Left renal pelvis (tissue), 4 donors: ENCODE measurements around the gene TMEM271. TPM values are rescaled to one million over a fixed set of nuclear protein-coding genes. Genes with fewer than 3 reads are reported as not detected.
A peak's percentile ranks its signal among the peaks of the same experiment; 100 is the strongest.

Source experiments
- DNase-seq, 4 donors: peaks; one replicate each; pipeline ENCODE4 v3.0.0-alpha.2; 2013; ENCODE audit warnings: low read depth in 4 of 4, low spot score in 3 of 4
- polyA plus RNA-seq, 4 donors: library from polyadenylated mRNA; unstranded; fragments of 120-200 nt; gene quantifications; one replicate each; pipeline ENCODE4 v1.2.1, GENCODE V29; 2013; ENCODE audit not compliant: insufficient read length in 4 of 4

TMEM271 gene
- polyA plus RNA-seq, 4 donors = 0.06 to 0.09 TPM; not detected in 2

DNA sequence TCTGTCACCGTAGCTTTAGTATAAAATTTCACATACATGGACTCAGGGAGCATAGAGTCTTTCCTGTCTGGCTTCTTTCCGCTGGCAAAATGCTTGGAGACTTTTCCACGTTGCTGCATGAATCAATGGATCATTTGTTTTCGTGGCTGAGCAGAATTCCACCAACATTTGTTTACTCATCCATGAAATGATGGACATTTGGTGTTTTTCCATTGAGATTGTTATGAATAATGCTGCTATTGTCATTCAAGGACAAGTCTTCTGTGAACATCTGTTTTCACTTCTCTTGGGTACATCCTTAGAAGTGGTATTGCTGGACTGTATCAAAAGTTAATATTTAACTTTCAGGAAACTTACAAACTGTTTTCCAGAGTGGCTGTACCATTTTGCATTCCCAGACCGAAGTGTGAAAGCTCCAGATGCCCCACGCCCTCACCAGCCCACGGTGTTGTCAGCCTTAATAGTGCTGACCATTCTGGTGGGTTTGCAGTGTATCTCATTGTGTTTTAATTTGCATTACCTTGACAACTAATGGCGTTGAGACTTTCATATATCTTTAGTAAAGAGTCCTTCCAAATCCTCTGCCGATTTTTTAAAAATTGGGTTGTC lies 5.8 kb upstream of the TMEM271 start:
- no peak for DNase-seq

DNA sequence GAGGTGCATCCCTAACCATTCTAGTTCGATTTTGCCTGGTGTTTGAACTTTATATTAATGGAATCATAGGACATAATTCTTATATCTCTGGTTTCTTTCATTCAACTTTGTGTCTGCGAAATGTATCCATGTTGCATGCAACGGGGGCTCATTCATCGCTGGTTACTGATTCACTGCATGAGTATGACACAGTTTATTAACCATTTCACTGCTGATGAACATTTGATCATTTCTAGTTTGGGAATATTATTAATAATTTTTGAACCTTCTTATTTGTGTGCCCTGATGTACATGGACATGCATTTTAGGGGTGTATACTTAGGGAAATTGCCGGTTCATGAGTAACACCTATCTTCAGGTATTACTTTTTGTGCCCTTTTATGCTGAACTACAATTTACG lies 5.1 kb upstream of the TMEM271 start:
- DNase-seq = no peak

DNA sequence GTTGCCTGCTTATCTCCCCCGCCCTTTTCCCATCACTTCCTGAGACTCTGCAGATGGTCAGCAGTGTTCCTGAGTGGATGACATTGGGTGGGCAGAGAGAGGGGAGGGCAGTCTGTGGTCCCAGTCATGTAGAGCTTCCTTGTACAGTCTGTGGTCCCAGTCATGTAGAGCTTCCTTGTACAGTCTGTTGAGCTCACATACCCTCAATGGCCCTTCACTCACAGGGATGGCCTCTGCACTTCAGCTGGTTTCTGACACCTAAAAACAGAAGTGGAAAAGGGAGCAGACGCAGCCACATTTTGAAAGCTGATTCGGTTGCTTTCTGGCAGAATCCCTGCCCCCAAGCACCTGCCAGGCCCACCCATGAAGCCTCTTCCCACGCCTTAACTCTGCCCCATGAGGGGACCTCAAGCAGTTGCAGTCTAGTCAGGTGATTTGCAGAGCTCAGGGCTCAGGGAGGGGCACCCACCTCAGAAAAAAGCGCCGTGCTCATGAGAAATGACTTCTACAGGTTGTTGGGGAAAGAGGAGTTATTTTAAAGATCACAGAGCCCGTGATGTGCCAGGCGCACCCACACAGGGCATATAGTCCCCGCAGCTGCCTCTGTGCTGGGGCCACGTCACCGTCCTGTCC lies 3.6 kb upstream of the TMEM271 start:
- no peak for DNase-seq

DNA sequence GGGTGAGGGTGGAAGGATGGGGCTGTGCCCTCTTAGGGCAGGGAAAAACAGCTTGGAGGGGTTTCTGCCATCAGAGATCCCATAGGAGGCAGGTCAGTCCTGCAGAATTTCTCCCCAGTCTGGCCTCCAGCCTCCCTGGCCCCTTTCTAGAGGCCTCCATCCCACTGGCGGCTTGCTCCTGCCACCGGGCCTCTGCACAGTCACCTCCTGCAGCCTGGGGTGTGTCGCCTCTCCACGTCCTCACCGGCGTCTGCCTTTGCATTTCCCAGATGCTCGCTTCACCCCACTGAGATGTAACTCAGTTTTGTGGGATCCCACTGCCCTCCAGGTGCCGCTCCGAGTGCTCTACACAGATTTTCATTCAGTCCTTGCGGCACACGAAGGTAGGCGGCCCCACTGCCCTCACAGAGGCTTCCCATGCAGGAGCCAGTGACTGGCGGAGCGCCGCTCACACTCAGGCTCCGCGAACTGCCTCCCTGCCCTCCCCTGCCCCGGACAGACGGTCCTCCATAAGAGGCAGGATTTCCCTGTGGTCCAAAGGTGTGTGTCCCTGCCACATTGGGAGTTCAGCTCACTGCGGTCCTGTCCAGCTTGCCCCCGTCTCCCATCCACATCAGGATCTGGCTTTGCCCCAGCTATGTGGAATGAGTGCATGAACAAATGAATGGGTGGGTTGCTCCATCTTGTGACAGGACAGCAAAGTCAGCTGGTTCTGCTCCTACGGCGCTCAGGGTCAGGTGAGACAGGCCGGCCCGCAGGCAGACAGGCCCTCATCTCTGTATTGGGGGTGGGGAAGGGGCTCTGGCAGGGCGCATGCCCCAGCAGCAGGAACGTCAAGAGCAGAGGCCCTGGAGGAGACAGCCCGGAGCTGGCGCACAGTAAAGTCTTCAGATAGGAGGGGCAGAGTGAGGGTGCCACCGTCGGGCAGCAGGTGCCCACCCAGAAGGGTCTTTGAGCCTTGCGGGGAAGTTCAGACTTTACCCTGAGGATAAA lies 2.7 kb upstream of the TMEM271 start:
- DNase-seq = no peak

DNA sequence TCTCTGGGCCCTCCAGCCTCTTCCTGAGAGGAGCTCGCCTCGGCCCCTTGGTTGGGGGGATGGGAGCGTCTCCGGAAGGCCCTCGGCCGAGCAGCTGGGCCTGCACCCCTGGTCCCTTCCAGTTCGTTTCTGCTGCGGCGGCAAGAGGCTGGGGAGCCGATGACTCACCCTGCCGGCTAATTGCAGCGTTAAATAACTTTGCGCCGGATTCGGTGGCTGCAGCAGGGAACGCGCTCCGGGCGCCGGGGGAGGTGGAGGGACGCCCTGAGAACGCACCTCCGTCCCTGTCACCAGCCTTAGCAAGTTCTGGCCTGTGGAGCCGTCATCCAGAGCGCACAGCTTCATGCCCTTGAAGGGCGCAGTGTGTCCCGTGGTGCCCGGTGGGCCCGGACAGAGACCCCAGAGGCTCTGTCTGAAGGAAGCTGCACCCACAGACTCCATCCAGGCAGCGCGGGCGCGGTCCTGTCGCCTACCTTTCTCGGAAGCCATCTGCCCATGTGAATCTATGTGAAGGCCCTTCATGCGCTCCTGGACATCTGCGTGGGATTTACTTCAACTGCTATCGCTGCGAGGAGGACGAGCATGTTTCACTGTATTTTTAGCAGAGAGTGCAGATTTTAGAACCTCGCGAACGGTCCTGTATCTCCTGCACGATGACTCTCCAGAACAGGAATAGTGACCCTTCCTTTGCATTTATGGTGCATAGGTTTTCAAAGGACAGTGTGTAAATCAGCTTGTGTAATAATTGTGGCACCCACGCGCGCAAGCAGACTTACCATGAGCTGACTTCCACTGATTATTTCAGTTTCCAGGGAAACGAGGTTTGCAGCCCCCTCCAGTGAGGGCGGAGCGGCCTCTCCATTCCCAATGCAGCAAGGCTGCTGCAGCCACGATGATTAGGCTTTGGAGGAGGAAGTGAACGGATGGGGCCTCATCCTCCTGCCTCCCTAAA lies 1.7 kb upstream of the TMEM271 start:
- DNase-seq = no peak

DNA sequence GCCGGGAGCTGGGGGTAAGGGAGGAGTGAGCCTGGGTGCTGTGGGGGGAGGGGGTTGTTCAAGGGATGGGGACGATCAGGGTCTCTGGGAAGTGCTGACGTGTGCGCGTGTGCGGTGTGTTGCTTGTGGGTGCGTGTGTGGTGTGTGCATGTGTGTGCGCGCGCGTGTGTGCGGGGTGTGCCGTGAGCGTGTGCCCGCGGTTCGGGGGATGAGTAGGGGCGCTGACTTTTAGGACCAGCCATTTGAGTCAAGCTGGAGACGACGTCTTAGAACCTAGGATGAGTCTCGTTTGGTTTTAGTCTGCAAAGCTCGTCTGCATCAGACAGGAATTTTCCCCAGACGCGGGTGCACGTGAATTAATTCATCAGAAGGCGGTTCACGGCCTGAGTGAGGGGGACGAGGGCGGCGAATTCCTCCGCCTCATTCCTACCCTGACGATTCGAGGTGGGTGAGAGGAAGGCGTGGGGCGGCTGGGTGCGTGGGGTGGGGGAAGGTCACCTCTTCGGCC lies 950 bp upstream of the TMEM271 start:
- no peak for DNase-seq

DNA sequence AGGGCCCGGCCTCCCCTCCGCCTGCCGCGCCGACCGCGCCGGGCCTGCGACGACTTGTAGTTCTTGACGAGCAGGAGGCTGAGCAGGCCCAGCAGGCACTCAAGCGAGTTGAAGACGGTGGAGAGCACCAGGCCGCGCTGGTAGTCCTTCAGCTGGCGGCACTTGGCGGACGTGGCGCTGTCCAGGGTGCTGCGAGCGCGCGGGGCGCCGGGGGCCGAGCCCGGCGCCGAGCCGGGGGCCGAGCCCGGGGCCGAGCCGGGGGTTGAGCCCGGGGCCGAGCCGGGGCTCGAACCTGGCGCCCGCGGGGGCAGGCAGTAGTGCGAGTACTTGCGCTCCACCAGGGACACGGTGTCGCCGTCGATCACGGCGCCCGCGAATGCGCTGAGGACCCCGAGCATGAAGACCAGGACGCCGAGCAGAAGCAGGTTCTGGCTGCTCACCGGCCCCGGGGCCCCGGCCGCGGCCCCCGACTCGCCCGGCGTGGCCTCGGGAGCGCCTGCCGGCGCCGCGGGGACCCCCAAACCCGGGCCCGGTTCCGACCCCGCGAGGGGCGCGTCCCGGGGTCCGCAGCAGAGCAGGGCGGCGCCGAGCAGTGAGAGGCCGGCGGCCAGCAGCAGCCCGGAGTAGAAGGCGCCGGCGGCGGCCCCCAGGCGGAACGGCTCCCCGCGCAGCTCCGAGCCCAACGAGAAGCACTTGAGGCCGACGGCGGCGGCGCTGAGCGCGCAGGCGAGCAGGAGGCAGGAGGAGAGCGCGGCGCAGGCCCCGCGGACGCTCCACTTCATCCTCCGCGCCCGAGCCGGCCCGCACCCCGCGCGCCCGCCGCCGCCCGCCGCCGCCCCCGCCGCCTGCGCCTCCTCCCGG lies 584 bp downstream of the TMEM271 start:
- DNase-seq = peak; percentile 44 to 70 (median 50)

DNA sequence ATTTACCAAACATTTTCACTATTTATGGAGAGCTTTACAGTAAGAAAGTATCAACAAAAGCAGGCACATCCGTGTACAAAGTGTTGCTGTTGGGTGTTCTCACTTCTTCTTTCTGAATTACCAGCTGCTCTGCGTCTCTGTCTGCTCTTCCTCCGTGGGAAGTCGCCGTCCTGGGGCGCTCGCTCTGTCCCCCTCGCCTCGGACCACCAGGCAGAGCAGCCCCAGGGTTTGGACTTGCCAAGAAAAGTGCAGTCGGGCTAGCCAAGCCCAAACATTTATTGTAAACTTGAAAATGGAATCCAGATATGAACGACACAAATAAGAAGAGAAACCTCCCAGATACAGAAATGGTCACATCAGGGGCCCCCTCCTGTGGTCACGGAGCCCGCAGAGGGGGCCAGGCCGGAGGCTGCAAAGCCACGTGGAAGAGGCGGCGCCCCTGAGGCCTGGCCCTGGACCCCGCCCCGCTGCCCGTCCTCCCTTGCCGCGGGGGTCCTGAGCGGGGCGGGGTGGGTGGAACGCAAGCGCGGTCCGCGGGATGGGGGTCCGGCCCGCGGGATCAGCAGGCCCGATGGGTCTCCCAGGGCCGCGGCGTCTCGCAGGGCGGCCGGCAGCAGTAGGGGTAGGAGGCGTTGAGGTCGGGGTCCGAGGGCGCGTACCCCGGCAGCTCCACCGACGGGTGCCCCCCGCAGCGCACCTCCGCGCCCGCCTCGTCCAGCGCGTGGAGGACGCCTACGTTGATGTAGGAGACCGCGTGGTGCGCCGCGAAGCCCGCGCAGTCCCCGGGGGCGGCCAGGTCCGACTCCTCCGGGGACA lies 1.5 kb downstream of the TMEM271 start:
- DNase-seq = no peak

DNA sequence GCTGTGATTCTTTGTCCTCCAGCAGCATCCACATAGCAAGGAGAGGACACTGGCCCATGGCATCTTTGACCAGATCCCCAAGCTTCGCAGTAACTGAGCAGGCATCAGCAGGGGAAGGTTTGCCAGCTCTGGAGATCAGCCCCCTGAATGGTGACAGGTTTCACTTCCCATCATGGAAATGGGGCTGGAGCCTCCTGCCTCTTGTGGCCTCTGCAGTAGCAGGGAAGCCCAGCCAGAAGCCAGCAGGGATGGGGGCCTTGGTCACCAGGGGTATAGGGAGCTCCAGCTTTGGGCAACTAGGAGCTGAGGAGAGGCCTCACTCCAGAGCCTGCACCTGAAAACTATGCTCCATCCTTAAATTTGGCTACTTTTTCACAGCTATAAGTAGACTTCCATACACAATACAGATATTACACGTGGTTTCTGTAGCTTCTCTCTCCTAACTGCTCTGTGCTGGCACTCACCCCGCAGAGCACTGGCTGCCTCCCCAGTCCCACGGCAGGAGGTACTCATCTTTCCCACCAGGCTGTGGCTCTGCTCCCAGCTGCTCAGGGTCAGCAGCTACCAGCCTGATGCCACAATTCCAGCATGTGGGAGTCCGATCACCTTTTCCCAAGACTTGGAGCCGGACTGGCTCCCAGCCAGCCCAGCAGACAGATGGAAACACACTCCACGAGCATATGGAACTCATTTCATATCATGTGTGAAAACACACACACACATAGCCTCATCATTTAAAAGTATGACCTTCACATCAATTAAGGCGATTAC lies 2.8 kb downstream of the TMEM271 start:
- DNase-seq = no peak

DNA sequence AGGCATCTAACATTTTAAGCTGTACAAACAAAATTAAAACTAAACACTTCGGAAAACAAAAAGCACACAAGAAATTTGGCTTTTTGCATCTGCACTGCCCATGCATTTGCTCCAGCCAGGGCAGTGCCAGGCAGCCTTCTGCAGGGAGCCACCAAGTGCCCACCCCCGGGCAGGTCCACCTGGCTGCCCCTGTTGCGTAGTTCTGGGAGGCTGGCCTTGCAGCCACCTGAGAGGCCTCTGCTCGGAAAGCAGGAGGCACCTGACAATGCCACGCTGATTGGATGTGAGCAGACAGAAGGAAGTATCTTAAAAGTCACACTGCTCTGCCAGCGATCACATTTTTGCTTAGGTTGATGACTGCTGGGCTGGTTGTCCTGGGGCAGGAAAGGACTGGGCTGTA lies 3.5 kb downstream of the TMEM271 start:
- no peak for DNase-seq

DNA sequence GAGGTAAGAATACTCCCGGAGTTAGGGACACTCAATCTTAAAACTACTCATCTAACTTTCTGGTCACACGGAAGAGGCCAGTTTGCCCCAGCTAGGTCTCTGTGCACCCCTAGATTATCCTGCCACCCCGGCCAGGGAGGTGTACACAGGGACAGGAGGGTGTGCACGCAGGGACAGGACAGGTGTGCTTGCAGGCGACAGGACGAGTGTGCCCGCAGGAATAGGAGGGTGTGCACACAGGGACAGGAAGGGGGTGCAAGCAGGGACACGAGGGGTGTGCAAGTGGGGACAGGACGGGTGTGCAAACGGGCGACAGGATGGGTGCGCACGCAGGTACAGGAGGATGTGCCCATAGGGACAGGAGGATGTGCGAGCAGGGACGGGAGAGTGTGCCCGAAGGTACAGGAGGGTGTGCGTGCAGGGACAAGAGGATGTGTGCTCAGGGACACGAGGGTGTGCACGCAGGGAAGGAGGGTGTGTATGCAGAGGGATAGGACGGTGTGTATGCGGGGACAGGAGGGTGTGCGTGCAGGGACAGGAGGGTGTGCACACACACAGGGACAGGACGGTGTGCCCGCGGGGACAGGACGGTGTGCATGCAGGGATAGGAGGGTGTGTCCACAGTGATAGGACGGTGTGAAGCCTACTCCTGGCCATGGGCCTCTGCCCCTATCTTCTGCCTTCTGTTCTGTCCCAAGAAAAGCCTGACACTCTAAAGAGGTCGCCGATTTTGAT lies 4.1 kb downstream of the TMEM271 start:
- DNase-seq = no peak

DNA sequence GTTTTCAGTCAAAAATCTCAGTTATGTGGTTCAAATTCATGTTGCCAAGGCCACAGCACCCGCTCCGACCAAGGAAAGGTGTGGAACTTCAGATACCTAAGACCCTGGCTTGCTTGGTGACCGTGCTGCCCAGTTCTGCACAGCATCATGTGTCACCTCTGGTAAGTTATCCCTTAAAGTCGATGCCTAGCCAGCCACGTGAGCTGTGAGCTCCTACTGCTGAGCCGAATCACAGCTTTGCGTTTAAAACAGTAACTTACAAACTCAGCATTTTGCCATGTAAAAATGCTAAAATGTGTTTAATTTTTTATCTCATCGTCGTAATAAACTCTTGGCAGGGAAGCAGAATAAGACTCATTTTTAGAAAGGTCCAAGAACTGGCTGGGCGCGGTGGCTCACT lies 5.3 kb downstream of the TMEM271 start:
- DNase-seq = no peak

DNA sequence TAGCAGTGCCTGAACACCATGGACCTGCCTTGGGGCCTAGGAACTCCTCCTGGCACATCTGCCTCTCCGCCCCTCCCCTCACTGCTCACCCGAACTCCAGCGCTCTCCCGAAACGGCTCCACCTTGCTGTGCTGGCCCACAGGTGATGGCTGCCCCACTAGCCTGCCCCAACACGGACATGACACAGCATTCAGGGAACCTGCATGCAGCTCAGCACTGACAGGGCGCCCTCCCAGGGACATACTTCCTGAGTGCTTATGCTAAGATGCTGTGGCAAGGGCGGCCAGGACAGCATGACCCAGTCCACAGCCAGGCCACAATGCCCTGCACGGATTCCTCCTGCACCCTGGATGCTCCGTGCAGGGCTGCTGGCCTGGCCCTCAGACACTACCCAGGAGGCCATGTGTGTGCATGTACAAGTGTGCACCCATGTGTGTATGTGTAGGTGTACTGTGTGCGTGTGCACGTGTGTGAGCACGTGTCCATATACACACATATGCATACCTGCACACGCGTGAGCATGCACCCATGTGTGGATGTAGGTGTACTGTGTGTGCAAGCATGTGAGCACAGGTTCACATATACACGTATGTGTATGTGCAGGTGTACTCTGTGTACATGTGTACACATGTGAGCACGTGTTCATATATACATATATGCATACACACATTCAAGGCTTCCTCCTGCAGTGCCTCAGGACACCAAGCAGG lies 6.0 kb downstream of the TMEM271 start:
- no peak for DNase-seq

DNA sequence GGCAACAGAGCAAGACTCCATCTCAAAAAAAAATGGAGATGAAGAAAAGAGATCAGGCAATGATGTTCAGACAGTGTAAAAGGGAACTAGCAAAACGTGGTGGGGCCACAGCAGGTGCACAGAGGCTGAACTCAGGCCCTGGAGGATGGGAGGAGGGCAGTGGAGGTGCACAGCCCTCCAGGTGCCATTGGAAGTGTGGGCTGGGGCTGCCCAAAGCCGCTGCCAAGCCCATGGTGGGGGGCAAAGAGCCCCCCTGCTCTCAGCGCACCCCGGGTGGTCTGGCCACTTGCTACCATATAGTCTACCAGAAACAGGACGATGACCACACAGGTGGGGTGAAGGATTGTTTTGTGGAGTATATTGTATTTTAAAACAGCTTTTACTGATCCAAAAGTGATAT lies 7.1 kb downstream of the TMEM271 start:
- DNase-seq = no peak

DNA sequence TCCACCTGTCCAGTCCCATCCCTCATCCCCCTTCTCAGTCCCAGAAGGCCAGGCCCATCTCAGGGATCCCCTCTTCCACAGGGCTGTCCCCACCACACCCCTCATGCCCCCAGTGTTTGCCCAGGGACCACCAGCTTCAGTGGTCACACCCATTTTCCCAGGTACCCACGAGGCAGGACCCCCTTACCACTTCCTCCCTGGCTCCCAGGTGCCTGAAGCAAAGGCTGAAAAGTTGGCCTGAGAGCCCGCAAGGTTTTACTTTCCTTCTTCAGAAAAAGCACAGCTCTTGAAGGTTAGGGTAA lies 7.8 kb downstream of the TMEM271 start:
- DNase-seq = no peak

DNA sequence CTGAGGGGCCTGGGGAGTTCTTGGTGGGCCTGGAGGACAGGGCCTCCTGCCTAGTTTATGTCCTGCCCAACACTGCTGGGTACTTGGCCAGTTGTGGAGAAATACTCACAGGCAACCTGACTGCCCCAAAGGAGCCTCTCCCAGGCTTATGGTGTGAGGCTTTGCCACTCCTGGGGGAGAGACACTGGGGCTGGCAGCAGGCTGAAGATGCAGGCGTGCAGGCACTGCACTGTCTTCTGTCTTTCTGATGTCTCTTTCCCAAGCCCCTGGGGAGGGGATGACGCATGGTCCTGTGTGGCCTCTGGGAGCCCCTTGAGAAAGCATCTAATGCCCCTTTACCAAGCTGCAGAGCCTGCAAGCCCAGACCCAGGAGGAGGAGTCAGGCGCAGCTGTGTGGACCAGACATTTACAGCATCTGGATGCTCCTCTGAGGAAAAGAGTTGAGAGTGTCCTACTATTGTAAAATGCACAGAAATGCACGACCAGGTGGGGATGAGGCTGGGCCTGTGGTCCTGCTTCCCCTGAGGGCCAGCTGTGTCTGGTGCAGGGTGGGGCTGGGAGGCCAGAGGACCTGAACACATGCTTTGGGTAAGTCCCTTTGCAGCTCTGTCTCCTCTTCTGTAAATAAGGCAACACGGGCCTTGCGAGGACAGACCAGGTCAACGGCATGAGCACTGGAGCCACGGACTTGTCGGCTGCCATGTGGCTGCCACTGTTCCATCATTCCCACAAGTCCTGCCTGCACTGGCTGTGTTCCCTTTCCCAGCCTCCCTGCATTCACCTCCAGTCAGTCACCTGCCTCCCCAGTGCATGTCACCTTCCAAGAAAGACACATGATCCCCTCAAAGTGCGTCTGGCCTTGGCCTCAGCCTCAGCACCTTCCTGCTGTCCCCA lies 8.4 kb downstream of the TMEM271 start:
- no peak for DNase-seq
